OCI-LY3 (cell line): ENCODE data around the gene NCAPD3.

ENCODE experiments used
- H2AFZ ChIP-seq: fragments of 200-600, 300-600 bp; shearing (Covaris generic); 2 replicates; pipeline ENCODE4 v1.6.0; 2014; ENCODE audit warnings: antibody characterized with exemption, low read depth, low read length
- H3K27ac ChIP-seq: fragments of 200-600, 300-600 bp; sonication (generic); 2 replicates; pipeline ENCODE4 v1.5.1; 2014; ENCODE audit warnings: mild to moderate bottlenecking, low read length, moderate library complexity, mixed read lengths
- H3K27me3 ChIP-seq: fragments of 200-600, 300-600 bp; sonication (generic); 2 replicates; pipeline ENCODE4 v1.6.1; 2014; ENCODE audit warnings: low read depth, low read length, mixed read lengths
- H3K36me3 ChIP-seq: fragments of 200-600, 300-600 bp; sonication (generic); replicated peaks from 2 replicates; pipeline ENCODE3; 2014; ENCODE audit warnings: low read depth, low read length, mixed read lengths
- H3K4me1 ChIP-seq: fragments of 300-600, 200-600 bp; sonication (generic); 2 replicates; pipeline ENCODE4 v1.6.1; 2014; ENCODE audit warnings: low read length, mixed read lengths
- H3K4me2 ChIP-seq: fragments of 200-600, 300-600 bp; sonication (generic); 2 replicates; pipeline ENCODE4 v1.6.1; 2014; ENCODE audit warnings: low read length, mixed read lengths
- H3K4me3 ChIP-seq: fragments of 300-600, 200-600 bp; sonication (generic); 2 replicates; pipeline ENCODE4 v1.5.1; 2014; ENCODE audit warnings: antibody characterized with exemption, mild to moderate bottlenecking, low read length, moderate library complexity
- H3K79me2 ChIP-seq: fragments of 300-600, 200-600 bp; shearing (Covaris generic); 2 replicates; pipeline ENCODE4 v1.6.1; 2014; ENCODE audit warnings: mild to moderate bottlenecking, low read length, mixed read lengths
- H3K9ac ChIP-seq: fragments of 300-600, 200-600 bp; shearing (Covaris generic); 2 replicates; pipeline ENCODE4 v1.6.0; 2014; ENCODE audit warnings: mild to moderate bottlenecking, low read length, moderate library complexity
- H3K9me3 ChIP-seq: fragments of 200-600, 300-600 bp; shearing (Covaris generic); 2 replicates; pipeline ENCODE4 v1.6.1; 2014; ENCODE audit warnings: low read length, mixed read lengths; ENCODE audit not compliant: insufficient read depth
- H4K20me1 ChIP-seq: fragments of 200-600, 300-600 bp; sonication (generic); 2 replicates; pipeline ENCODE4 v1.6.1; 2016; ENCODE audit warnings: low read length, mixed read lengths; ENCODE audit not compliant: insufficient read depth
- EZH2phosphoT487 ChIP-seq: fragments of 200-600 bp; shearing (Covaris generic); IDR thresholded peaks from 2 replicates; pipeline ENCODE4 v1.6.1; 2018; ENCODE audit warnings: antibody characterized with exemption, mixed run types, low read depth
- TF ChIP-seq, protein P1 (sequence below): fragments of 200-600, 300-600 bp; sonication (generic); IDR thresholded peaks from 2 replicates; pipeline ENCODE4 v1.5.1; 2014; ENCODE audit warnings: antibody characterized with exemption, low read length, low read depth

Gene NCAPD3

DNA sequence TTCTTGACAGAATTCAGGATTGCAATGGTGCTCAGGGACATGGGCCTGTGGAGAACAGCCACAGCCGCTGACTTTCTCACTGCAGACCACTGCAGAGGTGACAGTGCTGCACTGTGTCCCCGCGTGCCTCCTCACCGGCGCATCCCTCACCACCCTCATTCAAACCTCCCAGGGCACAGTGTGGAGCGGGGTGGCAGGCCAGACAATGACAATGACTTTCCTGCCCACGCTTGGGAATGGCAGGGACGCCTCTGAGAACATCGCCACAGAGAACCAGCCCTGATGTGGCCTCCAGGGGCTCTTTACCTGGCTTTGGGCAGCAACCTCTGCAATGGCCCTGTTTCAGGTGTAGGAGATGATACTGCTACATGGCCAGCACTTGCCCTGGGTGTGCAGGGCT lies 65.7 kb downstream of the NCAPD3 start:
- Histone ChIP-seq H3K79me2 (no peaks in the 10 kb centered on the region), H3K4me3 (no peak overlapping the region), H3K4me1 (no peaks in the 10 kb centered on the region), H3K27me3 (no peaks in the 10 kb centered on the region), H3K4me2 (no peak overlapping the region), H3K27ac (no peak overlapping the region), H4K20me1 (no peaks in the 10 kb centered on the region), H3K9ac (no peak overlapping the region), H3K9me3 (no peaks in the 10 kb centered on the region), H3K36me3 (peaks cover 62% of the 10 kb centered on the region), H2AFZ (no peak overlapping the region)
- TF ChIP-seq, protein P1, sequence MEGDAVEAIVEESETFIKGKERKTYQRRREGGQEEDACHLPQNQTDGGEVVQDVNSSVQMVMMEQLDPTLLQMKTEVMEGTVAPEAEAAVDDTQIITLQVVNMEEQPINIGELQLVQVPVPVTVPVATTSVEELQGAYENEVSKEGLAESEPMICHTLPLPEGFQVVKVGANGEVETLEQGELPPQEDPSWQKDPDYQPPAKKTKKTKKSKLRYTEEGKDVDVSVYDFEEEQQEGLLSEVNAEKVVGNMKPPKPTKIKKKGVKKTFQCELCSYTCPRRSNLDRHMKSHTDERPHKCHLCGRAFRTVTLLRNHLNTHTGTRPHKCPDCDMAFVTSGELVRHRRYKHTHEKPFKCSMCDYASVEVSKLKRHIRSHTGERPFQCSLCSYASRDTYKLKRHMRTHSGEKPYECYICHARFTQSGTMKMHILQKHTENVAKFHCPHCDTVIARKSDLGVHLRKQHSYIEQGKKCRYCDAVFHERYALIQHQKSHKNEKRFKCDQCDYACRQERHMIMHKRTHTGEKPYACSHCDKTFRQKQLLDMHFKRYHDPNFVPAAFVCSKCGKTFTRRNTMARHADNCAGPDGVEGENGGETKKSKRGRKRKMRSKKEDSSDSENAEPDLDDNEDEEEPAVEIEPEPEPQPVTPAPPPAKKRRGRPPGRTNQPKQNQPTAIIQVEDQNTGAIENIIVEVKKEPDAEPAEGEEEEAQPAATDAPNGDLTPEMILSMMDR: no peak
- no peak for TF ChIP-seq EZH2phosphoT487

DNA sequence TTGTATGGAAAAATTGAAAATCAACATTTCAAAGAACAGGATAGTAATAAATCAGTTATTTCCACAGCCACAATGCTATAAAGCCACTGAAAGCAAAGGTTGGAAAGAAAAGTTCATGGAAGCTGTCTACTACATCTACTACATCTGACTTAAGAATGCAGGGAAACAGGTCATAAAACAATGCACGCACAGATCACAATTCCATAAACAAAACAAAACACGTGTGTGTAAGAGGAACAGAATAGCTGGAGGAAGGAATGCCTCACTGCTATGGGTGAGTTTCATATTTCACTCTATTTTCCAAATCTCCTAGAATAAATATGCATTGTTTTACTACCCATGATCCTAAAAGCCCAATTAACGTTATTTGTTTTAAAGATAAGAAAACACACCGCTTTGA lies 66.3 kb downstream of the NCAPD3 start:
- H3K79me2 ChIP-seq: no peaks in the 10 kb centered on the region

GRCh38 chr11:134155946-134156865 lies 67.6 kb downstream of the NCAPD3 start:
- Histone ChIP-seq H3K36me3 (peaks cover 58% of the 10 kb centered on the region), H3K4me2 (no peak overlapping the region)

More for the DNA sequence above, 66.3 kb downstream of the NCAPD3 start:
- no peaks in the 10 kb centered on the region for H3K27me3 ChIP-seq
- H3K27ac ChIP-seq: no peak overlapping the region
- H2AFZ ChIP-seq: no peak overlapping the region
- H3K4me1 ChIP-seq: no peaks in the 10 kb centered on the region
- no peak overlapping the region for H3K9ac ChIP-seq
- H3K4me3 ChIP-seq: no peak overlapping the region
- no peak overlapping the region for H3K4me2 ChIP-seq
- no peaks in the 10 kb centered on the region for H4K20me1 ChIP-seq
- no peak for TF ChIP-seq EZH2phosphoT487
- TF ChIP-seq, protein P1: no peak
- peaks cover 59% of the 10 kb centered on the region for H3K36me3 ChIP-seq
- H3K9me3 ChIP-seq: no peaks in the 10 kb centered on the region

GRCh38 chr11:134155456-134155855 lies 68.3 kb downstream of the NCAPD3 start:
- Histone ChIP-seq H3K4me3 (no peak overlapping the region), H2AFZ (no peak overlapping the region), H3K9me3 (no peaks in the 10 kb centered on the region), H3K4me2 (no peak overlapping the region), H3K9ac (no peak overlapping the region), H3K79me2 (no peaks in the 10 kb centered on the region), H3K27me3 (no peaks in the 10 kb centered on the region), H3K36me3 (peaks cover 59% of the 10 kb centered on the region), H3K4me1 (no peaks in the 10 kb centered on the region), H4K20me1 (no peaks in the 10 kb centered on the region), H3K27ac (no peak overlapping the region)
- TF ChIP-seq, protein P1: no peak
- TF ChIP-seq EZH2phosphoT487: no peak

More at GRCh38 chr11:134155946-134156865, 67.6 kb downstream of the NCAPD3 start:
- H3K4me1 ChIP-seq: no peaks in the 10 kb centered on the region
- no peak for TF ChIP-seq EZH2phosphoT487
- TF ChIP-seq, protein P1: no peak
- no peaks in the 10 kb centered on the region for H3K27me3 ChIP-seq
- H2AFZ ChIP-seq: no peak overlapping the region
- H3K9me3 ChIP-seq: no peaks in the 10 kb centered on the region
- H3K79me2 ChIP-seq: no peaks in the 10 kb centered on the region
- no peaks in the 10 kb centered on the region for H4K20me1 ChIP-seq
- H3K4me3 ChIP-seq: no peak overlapping the region
- H3K27ac ChIP-seq: no peak overlapping the region
- H3K9ac ChIP-seq: no peak overlapping the region
